Measurements from ENCODE around the gene DNAAF2. TPM values are rescaled to one million over a fixed set of nuclear protein-coding genes. Genes with fewer than 3 reads are reported as not detected.
A peak's percentile ranks its signal among the peaks of the same experiment; 100 is the strongest.
"Not testable (repeated sequence)": the region's sequence is repeated elsewhere in the genome, so short reads cannot be mapped to it uniquely, and the experiment has no call there.

DNAAF2 gene, protein sequence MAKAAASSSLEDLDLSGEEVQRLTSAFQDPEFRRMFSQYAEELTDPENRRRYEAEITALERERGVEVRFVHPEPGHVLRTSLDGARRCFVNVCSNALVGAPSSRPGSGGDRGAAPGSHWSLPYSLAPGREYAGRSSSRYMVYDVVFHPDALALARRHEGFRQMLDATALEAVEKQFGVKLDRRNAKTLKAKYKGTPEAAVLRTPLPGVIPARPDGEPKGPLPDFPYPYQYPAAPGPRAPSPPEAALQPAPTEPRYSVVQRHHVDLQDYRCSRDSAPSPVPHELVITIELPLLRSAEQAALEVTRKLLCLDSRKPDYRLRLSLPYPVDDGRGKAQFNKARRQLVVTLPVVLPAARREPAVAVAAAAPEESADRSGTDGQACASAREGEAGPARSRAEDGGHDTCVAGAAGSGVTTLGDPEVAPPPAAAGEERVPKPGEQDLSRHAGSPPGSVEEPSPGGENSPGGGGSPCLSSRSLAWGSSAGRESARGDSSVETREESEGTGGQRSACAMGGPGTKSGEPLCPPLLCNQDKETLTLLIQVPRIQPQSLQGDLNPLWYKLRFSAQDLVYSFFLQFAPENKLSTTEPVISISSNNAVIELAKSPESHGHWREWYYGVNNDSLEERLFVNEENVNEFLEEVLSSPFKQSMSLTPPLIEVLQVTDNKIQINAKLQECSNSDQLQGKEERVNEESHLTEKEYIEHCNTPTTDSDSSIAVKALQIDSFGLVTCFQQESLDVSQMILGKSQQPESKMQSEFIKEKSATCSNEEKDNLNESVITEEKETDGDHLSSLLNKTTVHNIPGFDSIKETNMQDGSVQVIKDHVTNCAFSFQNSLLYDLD
- 7.3 TPM for polyA plus RNA-seq (ENCODE audit: insufficient read length)

DNA sequence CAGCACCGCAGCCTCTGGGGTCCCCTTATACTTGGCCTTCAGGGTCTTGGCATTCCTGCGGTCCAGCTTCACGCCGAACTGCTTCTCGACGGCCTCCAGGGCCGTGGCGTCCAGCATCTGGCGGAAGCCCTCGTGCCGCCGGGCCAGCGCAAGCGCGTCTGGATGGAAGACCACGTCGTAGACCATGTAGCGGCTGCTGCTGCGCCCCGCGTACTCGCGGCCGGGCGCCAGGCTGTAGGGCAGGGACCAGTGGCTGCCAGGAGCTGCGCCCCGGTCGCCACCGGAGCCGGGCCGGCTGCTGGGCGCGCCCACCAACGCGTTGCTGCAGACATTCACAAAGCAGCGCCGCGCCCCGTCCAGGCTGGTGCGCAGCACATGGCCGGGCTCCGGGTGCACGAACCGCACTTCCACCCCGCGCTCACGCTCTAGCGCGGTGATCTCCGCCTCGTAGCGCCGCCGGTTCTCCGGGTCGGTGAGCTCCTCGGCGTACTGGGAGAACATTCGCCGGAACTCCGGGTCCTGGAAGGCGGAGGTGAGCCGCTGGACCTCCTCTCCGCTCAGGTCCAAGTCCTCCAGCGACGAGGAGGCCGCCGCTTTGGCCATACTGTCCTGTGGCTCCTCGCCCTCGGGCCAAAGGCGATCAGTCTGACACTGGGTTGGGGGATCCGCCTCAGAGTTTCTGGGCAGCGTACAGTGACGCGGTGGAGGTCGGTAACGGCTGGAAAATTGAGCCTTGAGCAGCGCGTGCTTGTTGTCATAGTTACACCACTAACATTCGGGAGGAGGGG is at the start of gene DNAAF2:
Gene DNAAF2, minus strand, starts transcription at position 698 of the 788 bp plus-strand sequence. Its CDS starts 95 bp downstream, at position 603.
- no peak for DNase-seq (ENCODE audit: low read depth)

DNA sequence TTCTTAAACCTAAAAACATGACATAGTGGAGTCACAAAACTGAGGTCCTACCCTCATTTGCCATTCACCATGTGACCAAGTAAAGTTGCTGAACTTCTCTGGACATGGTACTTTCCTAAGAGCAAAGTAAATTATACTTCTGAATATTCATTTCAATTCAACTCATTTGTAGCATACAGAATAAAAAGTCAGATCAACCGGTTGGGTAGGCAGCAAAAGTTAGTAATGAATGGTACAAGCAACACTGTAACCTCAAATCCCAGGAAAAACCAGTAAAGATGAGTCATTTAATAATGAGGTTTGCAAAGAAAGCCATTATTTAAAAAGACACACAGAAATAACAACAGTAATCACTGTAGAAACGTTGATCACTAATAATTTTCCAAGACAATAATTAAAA is 44.2 kb upstream of the DNAAF2 start:
- no peak for DNase-seq (ENCODE audit: low read depth)

DNA sequence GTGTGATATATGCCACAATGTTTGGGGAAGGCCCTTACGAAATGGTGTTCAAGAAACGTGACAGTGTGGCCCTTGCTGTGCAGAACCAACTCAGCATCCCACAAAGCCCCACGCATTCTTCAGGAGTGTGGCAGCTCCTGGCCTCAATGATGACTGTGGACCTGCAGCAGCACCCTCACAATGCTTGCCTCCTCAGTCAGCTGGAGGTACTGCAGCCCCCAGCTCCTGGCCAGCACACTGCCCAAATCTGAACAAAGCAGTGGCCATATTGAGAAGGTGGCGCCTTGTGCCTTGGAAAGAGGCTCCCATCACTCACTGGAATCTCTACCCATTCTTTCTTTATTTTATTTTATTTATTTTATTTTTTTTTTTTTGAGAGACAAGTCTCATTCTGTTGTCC is 42.6 kb upstream of the DNAAF2 start:
- no peak for DNase-seq (ENCODE audit: low read depth)

DNA sequence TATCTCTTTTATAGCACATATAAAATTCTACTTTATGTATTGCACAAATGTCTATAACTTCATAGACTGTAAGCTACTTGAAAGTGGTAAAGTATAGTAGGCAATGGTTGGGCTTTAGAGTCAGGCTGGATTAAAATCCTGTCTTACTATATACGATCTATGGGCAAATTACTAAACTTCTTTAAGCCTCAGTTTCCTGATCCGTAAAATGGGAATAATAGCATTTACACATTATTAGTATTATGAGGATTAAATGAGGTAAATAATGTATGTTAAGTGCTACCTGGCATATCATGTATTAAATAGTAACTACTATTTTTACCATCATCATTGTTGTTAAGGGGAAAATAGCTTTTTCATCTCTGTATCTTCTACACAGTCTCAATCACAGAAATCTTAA is 38.5 kb upstream of the DNAAF2 start:
- no peak for DNase-seq (ENCODE audit: low read depth)

DNA sequence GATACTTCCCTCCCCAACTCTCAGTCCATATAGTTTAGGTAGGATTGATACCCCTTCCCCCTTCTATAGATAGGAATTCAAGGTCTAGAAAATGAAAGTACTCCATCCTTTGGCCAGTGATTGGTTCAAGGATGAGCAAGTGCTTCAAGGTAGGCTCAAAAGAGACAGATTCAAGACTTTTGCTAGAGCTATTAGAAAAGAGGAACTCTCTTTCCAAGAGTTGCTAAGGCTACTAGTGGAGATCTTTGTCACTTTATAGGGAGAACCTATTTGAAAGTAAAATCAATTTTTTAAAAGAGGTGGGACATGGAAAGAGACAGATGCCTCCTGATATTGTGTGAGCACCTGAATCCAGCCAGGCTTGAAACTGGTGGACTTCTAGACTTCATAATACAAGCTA is 35.4 kb upstream of the DNAAF2 start:
- DNase-seq (ENCODE audit: low read depth), result no peak

DNA sequence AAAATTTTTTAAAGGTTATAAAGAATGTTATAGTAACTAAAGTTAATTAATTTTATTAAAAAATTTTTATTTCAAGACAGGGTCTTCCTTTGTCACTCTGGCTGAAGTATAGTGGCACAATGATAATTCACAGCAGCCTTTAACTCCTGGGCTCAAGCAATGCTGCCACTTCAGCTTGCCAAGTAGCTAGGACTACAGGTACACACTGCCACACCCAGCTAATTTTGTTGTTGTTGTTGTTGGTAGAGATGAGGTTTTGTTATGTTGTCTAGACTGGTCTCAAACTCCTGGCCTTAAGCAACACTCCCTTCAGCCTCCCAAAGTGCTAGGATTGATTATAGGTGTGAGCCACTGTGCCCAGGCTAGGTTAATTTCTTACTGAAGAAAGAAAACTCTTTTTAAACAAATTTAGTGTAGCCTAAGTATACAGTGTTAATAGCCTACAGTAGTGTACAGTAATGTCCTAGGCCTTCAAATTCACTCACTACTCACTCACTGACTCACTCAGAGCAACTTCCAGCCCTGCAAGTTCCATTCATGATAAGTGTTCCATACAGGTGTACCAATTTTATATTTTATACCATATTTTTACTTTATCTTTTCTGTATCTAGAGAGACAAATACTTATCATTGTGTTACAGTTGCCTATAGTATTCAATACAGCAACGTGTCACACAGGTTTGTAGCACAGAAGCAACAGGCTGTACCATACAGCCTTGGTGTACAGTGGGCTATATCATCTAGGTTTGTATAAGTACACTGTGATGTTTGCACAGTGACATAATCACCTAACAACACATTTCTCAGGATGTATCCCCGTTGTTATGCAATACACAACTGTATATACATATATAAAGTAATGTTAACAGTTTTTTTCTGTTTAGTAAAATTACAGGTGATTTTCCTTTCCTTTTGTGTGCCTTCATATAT is 24.7 kb upstream of the DNAAF2 start:
- no peak for DNase-seq (ENCODE audit: low read depth)

DNA sequence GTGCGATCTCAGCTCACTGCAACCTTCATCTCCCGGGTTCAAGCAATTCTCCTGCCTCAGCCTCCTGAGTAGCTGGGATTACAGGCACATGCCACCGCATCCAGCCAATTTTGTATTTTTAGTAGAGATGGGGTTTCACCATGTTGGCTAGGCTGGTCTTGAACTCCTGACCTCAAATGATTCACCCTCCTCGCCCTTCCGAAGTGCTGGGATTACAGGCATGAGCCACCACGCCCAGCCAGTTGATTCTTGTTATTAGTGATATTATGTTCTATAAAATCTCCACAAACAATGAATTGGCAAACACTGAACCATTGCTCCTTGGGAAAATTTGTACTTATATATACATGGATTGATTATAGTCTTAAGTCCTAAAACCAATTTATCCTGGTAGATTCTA is 22.5 kb upstream of the DNAAF2 start:
- DNase-seq (ENCODE audit: low read depth), result not testable (repeated sequence)

DNA sequence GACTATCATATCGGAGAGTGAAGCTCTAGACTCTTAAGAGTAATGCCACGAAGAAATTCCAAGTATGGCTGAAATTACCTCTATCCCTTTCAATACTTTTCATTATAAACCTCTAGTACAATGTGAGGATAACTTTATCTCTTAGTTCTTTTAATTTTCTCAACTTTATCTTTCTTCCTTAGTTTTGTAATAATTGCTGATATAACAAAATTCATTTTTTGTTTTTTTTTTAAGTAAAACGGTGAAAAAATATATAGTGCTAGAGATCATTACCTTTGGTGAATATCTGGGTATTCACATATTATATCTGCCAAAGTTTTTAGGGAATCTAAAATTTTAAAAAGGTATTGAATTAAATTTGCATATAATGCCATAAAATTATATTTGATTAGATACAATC is 19.5 kb upstream of the DNAAF2 start:
- DNase-seq (ENCODE audit: low read depth), result no peak

DNA sequence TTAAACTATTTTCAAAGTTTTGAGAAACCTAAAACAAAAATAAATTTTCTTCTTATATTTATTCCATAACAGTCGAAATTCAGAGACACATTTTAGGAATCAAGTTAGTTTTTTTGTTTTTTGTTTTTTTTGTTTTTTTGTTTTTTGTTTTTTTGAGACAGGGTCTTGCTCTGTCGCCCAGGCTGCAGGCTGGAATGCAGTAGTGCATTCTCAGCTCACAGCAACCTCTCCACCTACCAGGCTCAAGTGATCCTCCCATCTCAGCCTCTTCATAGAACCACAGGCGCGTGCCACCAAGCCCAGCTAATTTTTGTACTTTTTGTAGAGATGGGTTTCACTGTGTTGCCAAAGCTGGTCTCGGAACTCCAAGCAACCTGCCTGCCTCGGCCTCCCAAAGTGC is 18.5 kb upstream of the DNAAF2 start:
- no peak for DNase-seq (ENCODE audit: low read depth)

DNA sequence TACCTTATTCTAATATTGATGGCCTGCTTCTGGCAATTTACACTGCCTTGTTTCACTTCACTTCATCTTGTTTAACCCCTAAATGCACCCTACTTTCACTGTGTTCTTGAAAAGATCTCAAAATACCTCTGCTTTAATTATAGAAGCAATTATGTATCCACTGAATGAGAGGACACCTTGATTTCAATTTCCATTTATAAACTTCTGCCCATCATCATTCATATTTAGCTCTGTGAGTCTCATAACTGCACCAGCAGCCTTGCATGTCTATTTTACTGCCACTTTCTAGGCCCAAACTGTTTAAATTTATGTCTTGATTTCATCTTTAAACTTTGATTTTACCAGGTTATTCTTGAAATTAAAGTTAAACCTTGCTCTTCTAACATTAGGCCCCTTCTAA is 7.1 kb upstream of the DNAAF2 start:
- DNase-seq (ENCODE audit: low read depth), result no peak

DNA sequence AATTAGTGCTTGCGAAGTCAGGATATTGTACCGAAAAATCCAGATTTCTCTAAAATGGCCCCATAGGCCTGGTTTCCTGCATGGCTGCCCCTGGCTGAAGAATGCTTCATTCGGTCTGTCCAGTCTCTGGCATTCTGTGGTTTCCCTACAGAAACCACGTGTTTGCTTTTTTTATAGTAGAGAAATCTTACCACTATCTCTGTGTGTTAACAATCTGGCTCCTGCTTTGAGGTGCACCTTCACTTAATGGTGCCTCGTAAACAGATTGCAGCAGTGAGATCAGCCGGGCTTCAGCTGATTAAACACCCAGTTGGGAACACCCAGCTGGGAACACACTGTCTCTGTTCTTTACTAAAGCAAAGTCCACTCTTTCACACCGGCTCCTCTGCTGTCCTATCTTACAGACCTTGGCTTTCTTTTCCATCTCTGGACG is 6.7 kb upstream of the DNAAF2 start:
- no peak for DNase-seq (ENCODE audit: low read depth)

DNA sequence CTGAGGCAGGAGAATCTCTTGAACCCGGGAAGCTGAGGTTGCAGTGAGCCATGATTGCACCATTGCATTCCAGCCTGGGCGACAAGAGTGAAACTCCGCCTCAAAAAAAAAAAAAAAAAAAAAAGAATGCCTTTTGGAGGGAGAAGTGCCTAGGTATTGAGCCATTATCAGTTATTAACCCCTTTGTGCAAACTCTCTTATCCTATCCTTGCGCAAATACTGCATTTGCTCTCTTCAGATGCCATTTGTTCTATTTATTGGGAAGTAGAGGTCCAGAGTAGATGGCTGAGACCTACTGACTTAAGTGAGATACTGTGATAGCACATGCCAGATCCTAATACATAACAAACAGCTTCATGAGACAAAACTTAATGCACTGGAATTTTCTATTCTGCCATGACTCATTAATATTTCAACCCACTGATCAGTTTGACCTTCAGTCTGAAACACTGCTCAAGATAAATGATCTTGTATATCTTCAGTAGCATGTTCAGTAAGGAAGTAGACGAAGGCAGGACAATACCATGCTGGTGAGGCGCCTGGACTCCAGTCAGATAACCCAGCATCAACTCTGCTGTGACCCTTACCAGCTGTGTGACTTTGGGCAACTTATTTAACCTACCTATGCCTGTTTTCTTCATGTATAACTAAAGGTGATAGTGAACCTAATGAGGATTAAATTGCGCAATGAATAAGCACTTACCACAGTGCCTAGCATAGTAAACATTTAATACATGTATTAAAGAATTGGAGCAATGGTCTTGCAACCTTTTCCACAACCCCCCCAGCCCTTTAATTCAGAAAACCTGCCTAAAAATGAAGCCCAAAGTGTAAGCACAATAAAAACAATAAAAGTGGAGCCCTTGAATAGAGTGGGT is 5.7 kb upstream of the DNAAF2 start:
- no peak for DNase-seq (ENCODE audit: low read depth)

DNA sequence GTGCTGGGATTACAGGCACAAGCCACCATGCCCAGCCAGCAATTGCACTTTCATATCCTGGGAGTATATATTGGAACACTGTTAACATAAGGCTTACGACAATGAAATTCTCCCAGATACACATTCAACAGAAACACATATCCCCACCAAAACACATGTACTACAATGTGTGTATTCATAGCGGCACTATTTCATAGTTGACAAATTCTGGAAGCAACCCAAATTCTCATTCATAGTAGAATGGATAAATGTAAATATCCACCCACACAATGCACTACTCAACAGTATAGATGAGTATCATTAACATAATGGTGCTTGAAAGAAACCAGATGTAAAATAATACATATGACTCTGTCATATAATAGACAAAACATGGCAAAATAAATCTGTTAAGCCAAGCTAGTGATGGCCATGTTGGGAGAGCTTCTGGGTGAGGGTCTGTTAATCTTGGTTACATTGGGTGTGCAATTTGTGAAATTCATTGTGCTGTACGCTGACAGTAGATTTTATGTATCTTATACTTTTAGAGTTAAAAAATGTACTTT is 2.6 kb upstream of the DNAAF2 start:
- no peak for DNase-seq (ENCODE audit: low read depth)

DNA sequence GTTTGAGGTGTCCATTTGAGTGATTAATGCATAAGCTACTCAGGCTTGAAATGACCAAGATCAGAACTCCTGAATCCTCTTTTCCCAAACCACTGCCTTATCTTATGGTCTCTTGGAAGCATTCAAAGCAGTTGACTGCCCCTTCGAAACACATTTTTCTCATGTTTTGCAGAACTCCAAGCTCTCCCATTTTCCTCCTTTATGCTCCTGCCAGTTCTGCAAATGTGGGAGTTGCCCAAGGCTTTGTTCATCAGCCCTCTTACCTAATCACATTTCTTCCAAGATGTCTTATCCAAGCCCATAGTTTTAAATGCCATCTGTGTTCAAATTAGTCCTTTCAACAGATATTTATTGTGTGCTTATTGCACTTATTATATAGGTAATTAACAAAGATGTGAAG is 1.8 kb upstream of the DNAAF2 start:
- no peak for DNase-seq (ENCODE audit: low read depth)

DNA sequence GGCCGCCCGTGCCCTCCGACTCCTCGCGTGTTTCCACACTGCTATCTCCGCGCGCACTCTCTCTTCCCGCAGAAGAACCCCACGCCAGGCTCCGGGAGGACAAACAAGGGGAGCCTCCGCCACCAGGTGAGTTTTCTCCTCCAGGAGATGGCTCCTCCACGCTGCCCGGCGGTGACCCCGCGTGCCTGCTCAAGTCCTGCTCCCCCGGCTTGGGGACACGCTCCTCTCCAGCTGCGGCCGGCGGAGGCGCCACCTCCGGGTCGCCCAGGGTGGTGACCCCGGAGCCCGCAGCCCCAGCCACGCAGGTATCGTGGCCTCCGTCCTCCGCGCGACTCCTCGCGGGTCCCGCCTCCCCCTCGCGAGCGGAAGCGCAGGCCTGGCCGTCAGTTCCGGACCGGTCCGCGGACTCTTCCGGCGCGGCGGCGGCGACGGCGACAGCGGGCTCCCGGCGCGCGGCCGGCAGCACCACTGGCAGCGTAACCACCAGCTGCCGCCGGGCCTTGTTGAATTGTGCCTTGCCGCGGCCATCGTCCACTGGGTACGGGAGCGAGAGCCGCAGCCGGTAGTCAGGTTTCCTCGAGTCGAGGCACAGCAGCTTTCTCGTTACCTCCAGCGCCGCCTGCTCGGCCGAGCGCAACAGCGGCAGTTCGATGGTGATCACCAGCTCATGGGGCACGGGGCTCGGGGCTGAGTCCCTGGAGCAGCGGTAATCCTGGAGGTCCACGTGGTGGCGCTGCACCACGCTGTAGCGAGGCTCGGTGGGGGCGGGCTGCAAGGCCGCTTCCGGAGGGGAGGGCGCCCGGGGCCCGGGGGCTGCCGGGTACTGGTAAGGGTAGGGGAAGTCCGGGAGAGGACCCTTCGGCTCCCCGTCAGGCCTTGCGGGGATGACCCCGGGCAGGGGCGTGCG is 1.2 kb downstream of the DNAAF2 start:
- peak; percentile 74 for DNase-seq (ENCODE audit: low read depth)

DNA sequence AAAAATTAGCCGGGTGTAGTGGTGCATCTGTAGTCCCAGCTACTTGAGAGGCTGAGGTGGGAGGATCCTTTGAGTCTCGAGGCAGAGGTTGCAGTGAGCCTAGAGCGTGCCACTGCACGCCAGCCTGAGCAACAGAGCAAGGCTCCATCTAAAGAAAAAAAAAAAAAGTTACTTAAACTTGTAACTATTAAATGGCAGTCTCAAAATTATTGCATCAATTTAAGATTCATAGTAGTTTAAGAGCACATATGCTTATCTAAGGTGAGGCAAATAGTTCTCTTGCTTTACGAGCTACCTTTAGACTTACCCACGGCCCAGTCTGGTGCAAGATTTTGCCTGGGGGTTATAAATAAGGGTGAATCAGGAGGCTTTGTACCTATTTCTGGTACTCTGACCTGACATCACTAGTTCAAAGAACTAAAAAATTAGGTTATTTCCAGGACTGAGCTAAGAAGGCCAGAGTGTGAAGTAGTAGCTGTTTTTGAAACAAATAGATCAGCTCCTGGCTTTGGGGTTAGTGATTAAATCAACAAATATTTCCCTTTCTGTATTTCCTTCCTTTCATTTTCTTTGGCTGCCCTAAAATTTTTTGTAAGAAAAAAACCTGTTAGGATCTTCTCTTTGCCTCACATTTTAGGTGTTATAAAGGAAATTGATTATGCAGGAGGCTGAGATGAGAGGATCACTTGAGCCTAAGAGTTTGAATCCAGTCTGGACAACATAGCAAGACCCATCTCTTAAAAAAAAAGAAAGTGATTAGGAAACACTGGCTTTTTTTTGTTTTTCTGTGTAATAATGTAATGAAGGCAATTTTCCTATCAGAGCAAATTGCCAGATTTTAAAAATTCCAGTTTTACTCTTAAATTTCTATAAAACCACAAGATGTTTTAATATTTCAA is 10.9 kb downstream of the DNAAF2 start:
- DNase-seq (ENCODE audit: low read depth), result no peak

DNA sequence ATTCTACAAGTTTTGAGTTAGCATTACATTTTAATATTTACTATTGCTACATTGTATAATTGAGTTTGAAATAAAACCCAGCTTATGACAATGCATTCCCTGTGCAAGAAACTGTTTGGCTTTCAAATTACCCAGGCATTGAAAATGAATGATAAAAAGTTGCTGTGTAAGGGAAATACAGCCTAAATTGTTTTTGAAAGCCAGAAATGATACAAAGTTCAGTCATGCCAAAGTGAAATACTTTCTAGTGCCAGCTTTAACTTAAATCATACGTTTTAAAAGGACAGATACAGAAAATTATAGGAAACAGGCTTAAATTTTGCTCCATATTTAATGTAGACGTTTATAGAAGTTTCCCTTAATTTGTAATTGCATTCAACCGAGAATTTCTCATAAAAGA is 11.7 kb downstream of the DNAAF2 start:
- DNase-seq (ENCODE audit: low read depth), result no peak

All from forelimb muscle (tissue), 1 donor.